A549 (cell line): ENCODE measurements around the gene ROBO3. TPM values are rescaled to one million over a fixed set of nuclear protein-coding genes. Genes with fewer than 3 reads are reported as not detected.

Experiments used
- ATAC-seq, 2 experiments: fragments of 200-7000 bp in 1 of 2; fragments of >200 bp in 1 of 2; cut with Nextera tagmentation in 1 of 2; cut with Tn5 transposase in 1 of 2; 3 replicates each; pipeline versions ENCODE4 v1.8.0 to v1.9.1; 2018 to 2020; ENCODE audit warnings: mild to moderate bottlenecking in 1 of 2, moderate library complexity in 1 of 2
- CTCF ChIA-PET: fragments of 300-600 bp; sonication (Branson Sonifier 250); formaldehyde crosslinking; extraction: SDS; loops from one replicate; lab custom pipeline; 2021; ENCODE audit warnings: antibody characterized with exemption, inconsistent platforms; lab: Yijun Ruan, JAX
- POLR2A ChIA-PET: fragments of 350-600 bp; formaldehyde crosslinking; extraction: SDS; loops from one replicate; lab custom pipeline; 2021; ENCODE audit warnings: antibody characterized with exemption, inconsistent platforms; lab: Yijun Ruan, JAX
- DNase-seq, 2 experiments: peaks; one replicate each; pipeline versions ENCODE4 v3.0.0 to v3.0.0-alpha.2; 2011 to 2016; ENCODE audit warnings: low read depth in 1 of 2, low spot score in 1 of 2
- FAIRE-seq: peaks from 2 replicates; lab custom pipeline; 2011; peaks lifted over from hg19 to GRCh38; lab: Jason Lieb, UNC
- H3K27ac ChIP-seq, 2 experiments: fragments of >200 bp; sonication (Bioruptor Twin); formaldehyde crosslinking; 3 replicates each; pipeline ENCODE4 v1.5.1; 2016 to 2017
- H3K4me1 ChIP-seq: fragments of >200 bp; sonication (Bioruptor Twin); formaldehyde crosslinking; 3 replicates; pipeline ENCODE4 v1.6.1; 2016
- H3K4me2 ChIP-seq: fragments of >200 bp; sonication (Bioruptor Twin); formaldehyde crosslinking; 3 replicates; pipeline ENCODE4 v1.6.1; 2016
- H3K4me3 ChIP-seq: fragments of >200 bp; sonication (Bioruptor Twin); formaldehyde crosslinking; 3 replicates; pipeline ENCODE4 v1.5.1; 2016
- H3K9me3 ChIP-seq: fragments of >200 bp; sonication (Bioruptor Twin); formaldehyde crosslinking; 3 replicates; pipeline ENCODE4 v1.6.1; 2016
- ATOH8 ChIP-seq: fragments of 250-450 bp; sonication (Bioruptor Pico); IDR thresholded peaks from 2 replicates; pipeline ENCODE4 v1.5.0; 2020; ENCODE audit warnings: low read depth, mild to moderate bottlenecking, moderate library complexity
- BCL3 ChIP-seq: fragments of >200 bp; sonication (Bioruptor Twin); formaldehyde crosslinking; IDR thresholded peaks from 3 replicates; pipeline ENCODE4 v1.6.1; 2016
- CBX8 ChIP-seq: fragments of 200-600 bp; sonication (generic); IDR thresholded peaks from 2 replicates; pipeline ENCODE4 v1.6.1; 2016
- CEBPB ChIP-seq, 2 experiments: fragments of >200 bp in 1 of 2; sonication (Bioruptor Twin) in 1 of 2; formaldehyde crosslinking in 1 of 2; IDR thresholded peaks; 2 replicates each; pipeline ENCODE4 v1.6.1; 2012 to 2016
- E2F6 ChIP-seq: IDR thresholded peaks from 2 replicates; pipeline ENCODE4 v1.6.1; 2012; ENCODE audit warnings: low read depth, borderline replicate concordance
- HEYL ChIP-seq: fragments of 250-450 bp; sonication (Bioruptor Pico); IDR thresholded peaks from 2 replicates; pipeline ENCODE4 v1.8.0; 2021; ENCODE audit warnings: mild to moderate bottlenecking, moderate library complexity
- HOXA7 ChIP-seq: fragments of 250-450 bp; sonication (Bioruptor Pico); IDR thresholded peaks from 2 replicates; pipeline ENCODE4 v1.5.0; 2020; ENCODE audit warnings: mild to moderate bottlenecking, moderate library complexity
- HOXB13 ChIP-seq: fragments of 250-450 bp; sonication (Bioruptor Pico); IDR thresholded peaks from 2 replicates; pipeline ENCODE4 v1.5.0; 2020; ENCODE audit warnings: low read depth, mild to moderate bottlenecking, moderate library complexity
- JUNB ChIP-seq: fragments of >200 bp; sonication (Bioruptor Twin); formaldehyde crosslinking; IDR thresholded peaks from 2 replicates; pipeline ENCODE4 v1.6.1; 2016
- KDM1A ChIP-seq: fragments of 200-600 bp; sonication (generic); IDR thresholded peaks from 2 replicates; pipeline ENCODE4 v1.6.1; 2016; ENCODE audit warnings: low read depth, mild to moderate bottlenecking
- MAFK ChIP-seq: fragments of 450-650 bp; IDR thresholded peaks from 2 replicates; pipeline ENCODE4 v1.6.1; 2014; ENCODE audit not compliant: partially characterized antibody
- MAX ChIP-seq: IDR thresholded peaks from 2 replicates; pipeline ENCODE4 v1.6.1; 2012
- PBX3 ChIP-seq: IDR thresholded peaks from 2 replicates; pipeline ENCODE4 v1.6.1; 2012
- POLR2AphosphoS2 ChIP-seq: conservative IDR thresholded peaks from 2 replicates; pipeline ENCODE4 v1.6.1; 2012; ENCODE audit warnings: low read length, improper control_type of control experiment, inconsistent platforms
- RAD21 ChIP-seq, 2 experiments: fragments of >200 bp in 1 of 2; sonication (Bioruptor Twin) in 1 of 2; formaldehyde crosslinking in 1 of 2; IDR thresholded peaks in 1 of 2; conservative IDR thresholded peaks in 1 of 2; 2 replicates in 1 of 2; 3 replicates in 1 of 2; pipeline ENCODE4 v1.6.1; 2012 to 2018; ENCODE audit warnings: inconsistent platforms in 1 of 2
- RARB ChIP-seq: fragments of 250-450 bp; sonication (Bioruptor Pico); IDR thresholded peaks from 2 replicates; pipeline ENCODE4 v1.8.0; 2021; ENCODE audit warnings: mild to moderate bottlenecking, moderate library complexity
- SMC3 ChIP-seq: fragments of >200 bp; sonication (Bioruptor Twin); formaldehyde crosslinking; IDR thresholded peaks from 3 replicates; pipeline ENCODE4 v1.6.1; 2018; ENCODE audit warnings: inconsistent platforms
- ZNF302 ChIP-seq: fragments of 250-450 bp; sonication (Bioruptor Pico); IDR thresholded peaks from 2 replicates; pipeline ENCODE4 v1.9.0; 2021; ENCODE audit warnings: inconsistent platforms, mild to moderate bottlenecking, moderate library complexity
- WGBS: methylation state at CpG from one replicate; pipeline ENCODE4 v1.1.6; 2017; ENCODE audit errors: missing lambda C conversion rate; 5-methylcytosine and 5-hydroxymethylcytosine counted together
- polyA minus RNA-seq: library from RNA; depleted of rRNA, polyadenylated mRNA; stranded (reverse); fragments of >200 nt; gene quantifications from 2 replicates; pipeline ENCODE4 v1.2.3, GENCODE V29; 2011; rRNA and poly(A)+ RNA removed
- polyA plus RNA-seq, 4 experiments: library from polyadenylated mRNA; depleted of rRNA in 3 of 4; stranded (reverse); fragments of >200 nt; fragmentation: RNase III in 1 of 4; extraction: RNeasy Plus Mini Kit Qiagen cat#74134 plus additional on column Dnase treatment in 1 of 4; gene quantifications; 2 replicates in 3 of 4; 3 replicates in 1 of 4; pipeline ENCODE4 v1.2.3, GENCODE V29; 2011 to 2017

ROBO3 gene
- polyA plus RNA-seq (2011; rRNA removed) (2.1 and 3.0 TPM in 2 replicates), polyA plus RNA-seq (2017; fragmentation: RNase III; extraction: RNeasy Plus Mini Kit Qiagen cat#74134 plus additional on column Dnase treatment) (2.6 to 2.8 TPM (median 2.8 TPM) in 3 replicates), polyA minus RNA-seq (1.2 and 3.2 TPM in 2 replicates)
- 3.1 and 4.1 TPM in 2 replicates for polyA plus RNA-seq (2012; cell fraction: cytosol; rRNA removed)
- 15.0 and 15.2 TPM in 2 replicates for polyA plus RNA-seq (2012; cell fraction: nucleus; rRNA removed)

GRCh38 chr11:124865181-124865901 lies at the start of gene ROBO3:
TSS of gene ROBO3 (plus strand) at chr11:124865432. CDS start at chr11:124865578, 146 bp downstream.
- WGBS, result 22% methylated on average over 36 of the region's 53 CpGs
- Histone ChIP-seq H3K4me2 (peak within 1 kb of the TSS; percentile 90), H3K4me1 (peaks cover 14% of the 10 kb centered on the region; the same call in 2 of the 3 replicates), H3K9me3 (0 out of 3 replicates have a peak, but pooled peaks cover 3% of the 10 kb centered on the region), H3K4me3 (peak within 1 kb of the TSS; percentile 40), H3K27ac (no peak within 1 kb of the TSS)
- TF ChIP-seq RARB (CRISPR knock-in tag) (no peak), CEBPB (IDR thresholded peaks at IDR 0.05) (no peak), HOXA7 (no peak), RAD21 (conservative IDR thresholded peaks at IDR 0.05 in 1 of 2, IDR thresholded peaks at IDR 0.05 in 1 of 2) (no peak), POLR2AphosphoS2 (no peak), BCL3 (no peak)
- DNase-seq (no peak), FAIRE-seq (no peak), ATAC-seq (peak in 1 of 2 experiments; percentile 54; a peak in 3 of 6 replicates)
- ChIA-PET POLR2A (no interaction called here), CTCF (interaction anchor here (0.7 to 4.6 kb wide), 20 partner anchors 7 to 204 kb away, joined by 3 to 38 read pairs (median 6); partner anchors contain the start of genes CCDC15, ESAM, SIAE and SPA17)

GRCh38 chr11:124817036-124817435 lies 48.2 kb upstream of the ROBO3 start:
- DNase-seq, result no peak

GRCh38 chr11:124821995-124822730 lies 43.1 kb upstream of the ROBO3 start:
- H3K27ac ChIP-seq, result no peak overlapping the region
- H3K9me3 ChIP-seq, result no peaks in the 10 kb centered on the region
- no peak for ATAC-seq
- no peak for FAIRE-seq
- CTCF ChIA-PET, result interaction anchor here (1.0 to 1.3 kb wide), 2 partner anchors 14 to 59 kb away, joined by 4 to 5 read pairs; no protein-coding TSS in a partner anchor
- POLR2A ChIA-PET, result no interaction called here
- DNase-seq, result no peak
- TF ChIP-seq MAX (no peak), SMC3 (no peak), MAFK (no peak), CBX8 (no peak), KDM1A (no peak), PBX3 (no peak), E2F6 (no peak), HEYL (CRISPR knock-in tag) (no peak), JUNB (no peak)
- TF ChIP-seq, all 56 proteins: peak for 0
- Histone ChIP-seq H3K4me2 (no peak overlapping the region), H3K4me1 (no peaks in the 10 kb centered on the region), H3K4me3 (no peak overlapping the region)
- WGBS, result 40% methylated on average over 6 of the region's 6 CpGs

More at GRCh38 chr11:124817036-124817435, 48.2 kb upstream of the ROBO3 start:
- no peak overlapping the region for H3K27ac ChIP-seq
- POLR2A ChIA-PET, result no interaction called here
- no peak overlapping the region for H3K4me2 ChIP-seq
- CTCF ChIA-PET, result no interaction called here
- WGBS, result 50% methylated on average over 2 of the region's 3 CpGs
- no peaks in the 10 kb centered on the region for H3K9me3 ChIP-seq
- FAIRE-seq (no peak), ATAC-seq (no peak; a peak in 1 of 6 replicates)
- H3K4me1 ChIP-seq, result no peaks in the 10 kb centered on the region
- TF ChIP-seq ATOH8 (CRISPR knock-in tag), result no peak
- TF ChIP-seq ZNF302 (CRISPR knock-in tag), result no peak
- TF ChIP-seq HOXB13, result no peak
- TF ChIP-seq RAD21 (conservative IDR thresholded peaks at IDR 0.05 in 1 of 2, IDR thresholded peaks at IDR 0.05 in 1 of 2), result no peak
- H3K4me3 ChIP-seq, result no peak overlapping the region
